ENCODE measurements around the gene NMNAT3. TPM values are rescaled to one million over a fixed set of nuclear protein-coding genes. Genes with fewer than 3 reads are reported as not detected.

The NMNAT3 gene
- total RNA-seq, 1 experiment from 2014 or later, result 0.46 TPM

DNA sequence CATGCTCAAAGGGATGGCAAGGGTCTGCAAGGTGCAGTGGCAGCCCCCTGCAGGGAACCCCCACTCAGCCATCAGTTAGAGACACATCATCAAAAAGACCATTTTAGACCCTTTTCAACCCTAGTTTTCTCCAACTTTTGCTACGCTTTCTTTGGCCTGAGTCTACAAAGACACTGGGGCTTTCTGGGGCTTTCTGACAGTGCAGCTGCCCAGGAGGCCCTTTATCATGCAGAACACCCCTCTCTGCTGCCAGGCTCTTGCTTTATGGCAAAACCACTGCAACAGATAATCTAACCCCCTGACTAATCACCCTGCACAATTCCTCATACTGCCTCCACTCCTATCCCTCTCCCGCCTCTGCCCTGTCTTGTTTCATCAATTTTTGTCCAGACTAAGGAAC lies 2.4 kb downstream of the NMNAT3 start:
- no peak for DNase-seq (ENCODE audit: low spot score)

DNA sequence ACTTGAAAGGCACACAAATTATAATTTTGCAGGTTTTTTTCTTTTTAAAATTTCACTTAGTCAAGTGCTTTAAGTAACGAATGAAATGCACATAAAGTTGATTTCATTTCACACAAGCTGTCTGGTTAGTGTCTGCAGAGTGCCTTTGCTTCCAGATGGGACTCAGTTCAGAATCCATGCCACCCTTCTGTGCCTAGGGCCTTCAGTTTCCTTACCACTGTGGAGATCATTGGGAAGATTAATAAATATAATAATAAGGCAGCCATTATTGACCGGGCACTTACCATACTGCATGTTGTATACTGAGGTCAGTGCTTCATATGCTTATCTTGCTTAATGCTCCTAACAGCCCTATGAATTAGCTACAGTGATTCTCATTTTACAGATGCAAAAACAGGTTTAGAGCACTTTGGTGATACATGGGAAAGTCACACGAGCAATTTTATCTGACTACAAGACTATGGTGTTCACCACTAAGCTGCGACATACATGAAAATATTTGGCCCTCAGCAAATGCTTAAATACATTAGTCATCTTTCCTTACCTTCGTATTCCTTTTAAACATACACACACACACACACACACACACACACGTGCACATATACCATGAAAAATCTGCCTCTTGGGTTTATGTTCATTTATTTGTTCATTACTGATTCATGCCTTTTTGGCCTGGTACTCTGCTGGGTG lies 3.1 kb downstream of the NMNAT3 start:
- DNase-seq (ENCODE audit: low spot score), result no peak

DNA sequence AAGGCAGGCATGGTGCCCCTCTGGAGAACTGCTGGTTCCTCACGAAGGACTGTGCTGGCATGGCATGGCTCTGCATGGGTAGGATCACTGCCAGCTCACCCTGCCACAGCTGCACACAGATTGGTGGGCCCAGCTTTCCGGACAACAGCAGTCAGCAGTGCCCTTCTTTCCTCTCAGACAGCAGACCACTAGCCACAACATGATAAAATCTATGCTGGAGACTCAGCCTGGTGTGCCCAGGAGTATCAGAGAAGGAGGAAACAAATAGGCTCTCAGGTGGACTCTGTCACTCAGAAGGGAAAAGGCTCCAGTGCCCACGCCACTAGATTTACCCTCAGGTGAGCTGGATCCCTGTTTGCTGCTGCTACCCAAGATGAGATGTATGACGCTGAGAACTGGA lies 4.9 kb downstream of the NMNAT3 start:
- DNase-seq (ENCODE audit: low spot score), result no peak

DNA sequence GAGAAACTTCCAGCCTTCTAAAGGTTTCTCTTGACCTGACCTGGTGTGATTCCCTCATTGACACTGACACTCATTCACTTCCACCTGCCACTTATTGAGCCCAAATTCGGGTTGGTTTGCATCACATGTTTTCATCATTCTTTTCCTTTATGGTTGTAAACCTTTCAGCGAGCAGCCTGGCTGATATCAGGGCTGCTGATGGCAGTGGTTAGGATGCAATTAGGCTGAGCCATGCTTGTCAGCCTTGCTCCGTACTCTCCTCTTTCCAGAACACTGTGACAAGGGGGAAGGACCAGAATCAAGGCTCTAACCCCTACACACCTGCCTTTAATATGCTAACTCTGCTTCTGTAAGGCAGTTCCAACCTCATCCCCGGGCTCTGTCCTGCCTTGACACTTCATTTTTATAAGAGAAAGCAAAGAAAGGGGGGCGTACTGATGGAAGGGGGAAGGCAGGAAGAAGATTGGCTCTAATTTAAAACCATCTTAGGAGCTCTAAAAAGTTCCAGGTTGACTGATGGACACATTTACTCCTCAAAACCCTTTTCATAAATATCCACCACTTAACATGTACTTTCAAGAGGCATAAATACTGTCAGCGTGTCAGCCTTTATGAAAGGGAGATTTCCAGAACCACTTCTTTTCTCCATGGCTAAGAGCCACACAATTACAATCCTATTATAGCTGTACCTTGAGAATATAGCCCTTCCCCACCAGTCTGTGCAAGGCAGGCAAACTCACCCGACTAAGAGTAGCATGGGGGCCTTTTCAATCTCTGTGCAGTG lies 5.7 kb downstream of the NMNAT3 start:
- no peak for DNase-seq (ENCODE audit: low spot score)

DNA sequence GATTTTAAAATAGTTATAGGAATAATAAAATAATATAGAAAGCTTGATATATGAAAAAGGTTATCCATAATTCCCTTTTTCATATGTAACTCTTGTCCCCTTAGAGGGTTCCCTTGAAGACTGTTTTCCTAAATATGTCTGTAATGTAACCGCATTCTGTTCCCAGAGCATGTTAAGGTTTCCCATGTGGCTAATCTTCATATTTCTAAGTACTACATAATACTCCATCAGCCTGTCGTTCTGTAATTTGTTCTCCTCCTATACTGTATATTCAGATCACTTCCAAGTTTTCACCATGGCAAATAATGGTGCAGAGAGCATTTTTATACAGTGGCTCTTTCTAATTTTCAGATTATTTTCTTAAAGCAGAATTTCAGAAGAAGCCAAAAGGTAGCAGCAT lies 6.7 kb downstream of the NMNAT3 start:
- no peak for DNase-seq (ENCODE audit: low spot score)

DNA sequence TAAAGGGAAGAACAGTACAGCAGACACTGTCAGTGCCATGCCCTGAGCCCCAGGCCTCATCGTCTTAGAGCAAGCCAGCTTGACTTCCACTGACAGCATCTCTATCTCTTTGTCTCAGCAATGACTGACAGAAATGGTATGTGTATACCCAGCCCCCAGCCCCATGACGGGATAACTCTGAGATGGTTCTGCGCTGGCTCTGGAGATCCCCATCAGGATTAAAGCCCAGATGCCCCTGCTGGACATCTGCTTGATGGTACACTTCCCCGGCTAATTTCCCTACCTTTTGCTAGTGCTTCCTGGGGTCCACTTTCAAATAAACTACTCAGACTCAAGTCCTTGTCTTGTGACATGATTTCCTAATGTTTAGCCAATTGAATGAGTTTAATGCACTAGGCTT lies 7.6 kb downstream of the NMNAT3 start:
- DNase-seq (ENCODE audit: low spot score), result no peak

DNA sequence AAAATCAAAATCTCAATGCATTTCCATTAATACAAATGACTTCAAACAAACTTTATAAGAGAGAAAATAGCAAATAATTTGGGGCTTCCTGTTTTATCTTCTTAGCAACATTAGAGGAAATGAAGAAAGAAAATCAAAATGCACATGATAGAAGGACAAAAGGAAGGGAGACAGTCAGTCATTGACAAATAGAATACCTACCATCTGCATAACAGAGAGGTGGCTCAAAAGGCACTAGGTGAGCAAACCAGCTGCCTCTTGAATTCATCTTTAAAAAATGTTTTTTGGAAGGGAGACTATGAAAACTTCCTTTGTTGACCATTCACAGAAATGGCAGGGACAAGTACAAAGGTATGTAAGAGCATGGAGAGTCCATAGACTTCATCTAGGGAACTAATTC lies 9.4 kb downstream of the NMNAT3 start:
- no peak for DNase-seq (ENCODE audit: low spot score)

DNA sequence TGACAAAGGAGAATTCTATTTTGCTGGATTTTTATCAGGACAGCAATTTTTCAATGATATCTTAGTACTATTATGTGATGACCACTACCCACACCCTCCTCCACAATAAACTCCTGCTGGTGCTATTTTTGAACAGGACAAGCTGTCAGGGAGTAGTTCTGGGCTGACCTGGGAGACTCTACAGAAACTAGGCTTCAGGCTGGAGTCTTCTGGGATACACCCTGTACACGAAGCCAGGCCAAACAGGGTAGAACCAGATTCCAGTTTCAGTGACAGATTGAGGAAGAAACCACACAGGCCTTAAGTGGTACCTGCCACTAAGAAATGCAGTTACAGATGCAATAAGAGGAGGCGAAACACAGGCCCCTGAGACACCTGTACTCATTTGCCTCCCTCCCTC lies 12.8 kb downstream of the NMNAT3 start:
- DNase-seq (ENCODE audit: low spot score), result no peak

DNA sequence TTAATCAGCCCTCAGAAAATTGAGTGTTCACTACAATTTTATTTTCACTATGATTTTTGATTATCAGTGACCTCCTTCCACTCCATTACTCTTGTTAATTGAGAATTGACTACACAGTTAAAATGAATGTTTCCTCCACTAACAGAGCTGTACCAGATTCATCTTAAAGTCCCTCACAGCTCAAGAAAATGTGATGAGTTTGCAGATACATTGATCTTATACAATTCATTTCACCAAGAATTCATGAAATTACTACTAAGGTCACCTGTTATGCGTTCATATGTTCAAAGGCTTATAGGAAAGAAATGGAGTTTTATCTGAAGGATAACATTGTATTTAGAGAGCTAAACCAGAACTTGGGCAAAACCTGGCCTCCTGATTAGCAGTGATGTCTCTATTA lies 17.5 kb downstream of the NMNAT3 start:
- DNase-seq (ENCODE audit: low spot score), result no peak

DNA sequence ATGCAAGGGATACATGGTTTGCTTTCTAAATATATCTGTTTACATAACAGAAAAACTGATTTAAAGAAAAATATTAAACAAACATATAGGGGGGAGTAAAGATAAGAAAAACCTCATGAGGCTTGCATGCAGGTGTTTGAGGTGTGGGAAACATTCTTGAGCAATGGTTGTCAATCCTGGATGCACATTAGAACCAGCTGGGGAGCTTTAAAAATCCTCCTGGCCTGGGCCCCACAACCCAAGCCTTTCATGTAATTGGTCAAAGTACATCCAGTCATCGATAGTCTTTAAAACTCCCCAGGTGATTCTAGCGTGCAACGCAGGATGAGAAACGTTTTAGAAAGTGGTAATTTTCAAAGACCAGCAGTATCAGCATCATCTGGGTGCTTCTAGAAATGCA lies 18.3 kb downstream of the NMNAT3 start:
- no peak for DNase-seq (ENCODE audit: low spot score)

DNA sequence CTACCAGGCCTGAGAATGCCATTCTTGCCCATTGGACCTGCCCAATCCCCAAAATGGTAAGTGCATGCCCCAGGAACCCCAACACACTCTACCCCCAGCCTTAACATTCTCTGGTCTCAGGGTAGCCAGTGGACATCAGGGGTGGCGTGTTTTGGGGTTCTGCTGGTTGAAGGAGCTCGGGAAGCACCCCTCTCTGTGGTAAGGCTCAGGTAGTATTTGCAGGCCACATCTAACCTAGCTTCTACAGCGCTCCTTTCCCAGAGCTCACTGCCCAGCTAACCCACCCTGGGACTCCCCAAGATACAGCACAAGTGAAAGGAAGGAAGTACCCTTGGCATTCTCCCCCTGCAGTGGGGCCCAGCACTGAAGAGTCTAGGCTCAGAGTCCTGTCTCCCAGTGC lies 19.8 kb downstream of the NMNAT3 start:
- DNase-seq (ENCODE audit: low spot score), result no peak

DNA sequence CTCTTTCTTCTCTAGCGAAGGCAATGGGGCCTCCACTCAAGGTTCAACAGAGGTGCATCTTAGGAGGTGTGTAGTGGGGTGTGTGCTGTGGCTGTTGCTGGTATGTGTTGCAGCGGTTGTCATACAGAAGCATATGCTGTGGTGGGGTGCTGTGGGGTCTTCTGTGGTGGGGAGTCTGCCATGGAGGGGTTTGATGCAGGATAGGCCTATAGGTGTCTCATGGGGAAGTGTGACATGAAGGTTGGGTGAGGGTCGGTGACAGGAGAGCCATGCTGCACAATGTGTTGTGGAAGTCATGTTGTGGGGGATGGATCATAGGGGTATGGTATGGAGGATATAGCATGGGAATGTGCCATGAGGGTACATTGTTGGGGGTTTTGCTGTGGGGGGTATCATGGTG lies 20.3 kb downstream of the NMNAT3 start:
- DNase-seq (ENCODE audit: low spot score), result no peak

DNA sequence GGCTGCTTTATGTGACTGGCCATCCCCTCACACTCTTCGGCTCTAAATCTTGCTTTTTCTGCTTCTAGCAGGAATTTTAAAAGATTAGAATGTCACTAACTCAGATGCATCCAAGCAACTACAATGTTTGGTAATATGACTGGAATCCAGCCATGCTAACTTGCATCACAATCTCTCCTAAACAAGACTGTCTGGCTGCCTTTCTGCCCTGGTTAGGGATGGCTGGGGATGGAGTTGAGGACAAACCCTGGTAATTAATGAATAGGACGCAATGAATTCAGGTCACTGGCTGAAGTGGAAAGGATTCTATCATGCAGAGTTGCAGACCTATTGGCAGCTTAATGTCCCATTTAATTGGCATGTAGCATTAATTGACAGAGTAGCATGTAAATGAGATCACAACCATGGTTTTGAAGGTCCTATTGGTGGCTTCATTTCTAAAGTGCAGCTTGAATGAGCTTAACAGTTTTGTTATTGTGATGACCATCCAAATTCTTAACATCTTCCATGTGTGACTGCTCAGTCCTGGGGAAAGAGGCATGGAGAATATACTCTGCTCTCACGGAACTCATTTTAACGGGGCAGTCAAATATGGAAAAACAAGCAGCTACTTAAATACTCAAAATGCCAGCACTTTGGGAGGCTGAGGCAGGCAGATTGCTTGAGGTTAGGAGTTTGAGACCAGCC lies 21.7 kb downstream of the NMNAT3 start:
- DNase-seq (ENCODE audit: low spot score), result no peak

DNA sequence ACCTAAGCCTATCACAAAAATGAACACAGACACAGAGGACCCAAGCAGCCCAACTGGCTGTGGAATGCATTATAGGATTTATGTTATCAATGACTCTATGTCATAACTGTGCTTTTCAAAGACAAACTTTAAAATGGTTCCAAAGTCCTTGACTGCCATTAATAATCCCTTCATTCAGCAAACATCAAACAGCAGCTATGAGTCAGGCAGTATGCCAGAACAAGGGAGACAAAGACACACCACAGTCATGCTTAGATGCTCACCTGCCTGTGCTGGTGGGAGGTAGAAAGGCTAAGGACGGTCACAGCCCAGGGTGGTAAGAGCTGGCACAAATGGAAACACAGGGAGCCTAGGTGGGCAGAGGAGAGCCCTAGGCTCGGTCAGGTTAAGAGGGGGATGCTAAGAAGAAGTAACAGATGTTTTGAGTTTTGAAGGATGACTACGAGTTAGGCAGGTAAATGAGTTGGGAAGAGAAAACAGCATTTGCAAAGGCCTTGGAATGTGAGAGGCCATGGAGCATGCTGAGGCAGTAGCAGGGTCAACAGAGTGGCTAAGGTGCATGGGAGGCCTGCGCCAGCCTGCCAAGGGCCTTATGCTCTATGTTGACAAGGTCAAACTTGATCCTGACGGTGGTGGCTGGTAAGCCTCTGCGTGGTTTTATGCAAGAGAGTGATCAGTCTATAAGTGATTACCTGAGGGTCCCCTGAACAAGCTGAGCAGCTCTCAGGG lies 23.0 kb downstream of the NMNAT3 start:
- peak; percentile 59 for DNase-seq (ENCODE audit: low spot score)

DNA sequence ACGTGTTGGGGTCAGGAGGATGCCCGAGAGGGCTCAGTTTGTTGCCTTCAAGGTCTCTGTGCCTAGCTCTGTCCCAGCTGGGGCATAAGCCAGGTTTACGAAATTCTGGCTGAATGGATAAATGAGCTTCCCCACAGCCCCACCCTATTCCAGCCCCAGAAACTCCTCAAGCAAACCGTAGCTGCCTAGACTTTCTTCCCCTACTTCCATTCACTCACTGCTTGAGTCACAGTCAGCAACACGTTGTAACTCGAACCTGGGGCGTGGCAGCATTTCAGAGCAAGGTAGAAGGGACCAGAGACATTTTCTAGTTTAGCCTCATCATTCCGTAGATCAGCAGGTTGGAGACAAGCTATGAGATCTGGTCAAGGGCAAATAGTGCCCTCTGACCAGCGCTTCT lies 24.2 kb downstream of the NMNAT3 start:
- DNase-seq (ENCODE audit: low spot score), result no peak

DNA sequence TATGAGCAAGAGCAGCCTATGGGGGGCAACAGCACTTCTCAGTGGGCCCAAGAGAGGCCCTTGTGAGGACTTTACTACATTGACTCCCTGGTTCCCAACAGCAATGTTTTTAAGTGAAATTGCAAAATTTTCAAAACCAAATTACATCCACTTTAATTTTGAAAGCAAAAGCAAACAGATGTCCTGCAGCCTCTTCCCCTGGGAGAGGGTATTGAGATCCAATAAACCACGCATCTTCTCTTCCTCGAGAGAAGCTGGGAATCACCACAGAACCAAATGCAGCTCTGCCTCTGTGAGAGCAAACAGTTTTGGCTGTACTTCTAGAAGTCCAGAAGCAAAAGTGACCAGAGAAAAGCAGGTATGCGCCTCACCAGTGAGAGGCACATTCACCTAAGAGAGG lies 25.2 kb downstream of the NMNAT3 start:
- no peak for DNase-seq (ENCODE audit: low spot score)

DNA sequence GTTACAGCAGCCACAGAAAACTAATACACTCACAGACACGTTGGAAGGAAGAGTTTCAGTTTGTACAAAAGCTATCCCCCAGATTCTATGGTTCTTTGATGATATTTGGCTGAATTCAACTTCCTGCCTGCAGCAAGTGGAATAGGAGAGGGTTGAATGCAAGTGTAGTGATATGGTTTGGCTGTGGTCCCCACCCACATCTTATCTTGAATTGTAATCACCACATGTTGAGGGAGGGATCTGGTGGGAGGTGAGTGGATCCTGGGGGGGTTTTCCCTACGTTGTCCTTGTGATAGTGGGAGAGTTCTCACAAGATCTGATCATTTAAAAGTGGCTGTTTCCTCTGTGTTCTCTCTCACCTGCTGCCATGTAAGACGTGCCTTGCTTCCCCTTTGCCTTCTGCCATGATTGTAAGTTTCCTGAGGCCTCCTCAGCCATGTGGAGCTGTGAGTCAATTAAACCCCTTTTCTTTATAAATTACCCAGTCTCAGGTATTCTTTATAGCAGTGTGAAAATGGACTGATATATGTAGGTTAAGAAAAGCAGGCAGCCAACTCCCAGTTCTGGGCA lies 29.8 kb downstream of the NMNAT3 start:
- DNase-seq (ENCODE audit: low spot score), result no peak

DNA sequence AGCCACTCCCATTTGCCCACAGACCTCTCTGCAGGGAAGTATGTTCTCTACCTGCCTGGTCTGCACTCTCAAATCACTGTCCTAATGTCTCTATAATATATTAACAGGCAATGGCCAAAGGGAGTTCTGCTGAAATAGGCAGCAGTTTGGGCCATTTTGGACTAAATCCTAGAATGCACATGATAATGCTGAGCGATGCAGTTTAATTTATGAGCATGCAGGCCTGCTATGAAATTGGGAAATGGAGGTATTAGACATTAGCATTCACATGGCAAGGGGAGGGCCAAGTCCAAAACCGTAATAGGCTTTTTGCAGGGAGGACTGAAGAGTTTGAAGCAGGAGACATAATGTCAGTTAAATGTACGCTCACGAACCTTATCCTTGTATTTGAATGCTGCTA lies 31.3 kb downstream of the NMNAT3 start:
- no peak for DNase-seq (ENCODE audit: low spot score)

DNA sequence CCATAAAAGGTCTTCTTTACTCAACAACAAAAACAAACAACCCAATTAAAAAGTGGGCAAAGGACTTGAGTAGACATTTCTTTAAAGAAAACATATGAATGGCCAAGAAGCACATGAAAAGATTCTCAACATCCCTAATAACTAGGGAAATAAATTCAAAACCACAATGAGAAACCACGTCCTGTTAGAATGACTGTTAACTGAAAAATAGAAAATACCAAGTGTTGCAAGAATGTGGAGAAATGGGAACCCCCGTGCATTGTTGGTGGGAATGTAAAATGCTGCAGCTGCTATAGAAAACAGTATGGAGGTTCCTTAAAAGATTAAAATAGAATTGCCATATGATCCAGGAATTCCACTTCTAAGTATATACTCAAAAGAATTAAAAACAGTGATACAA lies 34.8 kb downstream of the NMNAT3 start:
- DNase-seq (ENCODE audit: low spot score), result no peak

DNA sequence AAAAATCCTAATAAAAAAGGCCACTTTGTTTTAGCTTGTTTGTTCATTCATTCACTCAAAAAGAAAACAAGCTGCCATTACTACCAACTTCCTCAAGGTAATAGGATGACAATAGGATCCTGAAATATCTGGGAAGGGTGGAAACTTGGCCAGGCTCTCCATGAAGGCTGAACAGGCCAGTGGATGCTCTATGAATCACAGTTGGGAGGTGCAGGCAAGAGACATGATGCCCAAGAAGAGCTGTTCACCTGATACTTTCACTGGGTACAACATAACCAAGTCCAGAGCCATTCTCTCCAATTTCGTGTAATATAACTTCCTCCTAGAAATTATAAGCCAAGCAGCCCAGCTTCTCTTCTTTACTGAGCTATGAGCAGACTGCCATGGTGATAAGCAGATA lies 37.3 kb downstream of the NMNAT3 start:
- no peak for DNase-seq (ENCODE audit: low spot score)

DNA sequence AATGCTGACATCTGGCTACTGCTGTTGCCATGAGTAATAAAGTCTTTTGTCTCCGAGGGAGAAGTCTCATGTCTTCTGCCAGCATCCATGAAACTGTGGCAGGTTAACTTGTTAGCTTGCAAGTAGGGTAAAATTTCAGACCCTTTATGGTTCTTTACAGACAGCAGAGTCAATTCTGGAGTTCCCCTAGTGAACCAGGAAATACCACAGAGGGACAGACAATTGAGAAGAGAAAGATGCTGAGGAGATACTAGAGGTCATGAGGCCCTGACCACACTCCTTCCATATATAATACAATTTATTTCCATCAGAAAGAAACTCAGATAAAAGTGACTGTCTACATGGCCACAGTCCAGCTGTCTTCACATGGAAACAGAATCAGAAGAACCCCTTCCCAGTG lies 38.1 kb downstream of the NMNAT3 start:
- no peak for DNase-seq (ENCODE audit: low spot score)

DNA sequence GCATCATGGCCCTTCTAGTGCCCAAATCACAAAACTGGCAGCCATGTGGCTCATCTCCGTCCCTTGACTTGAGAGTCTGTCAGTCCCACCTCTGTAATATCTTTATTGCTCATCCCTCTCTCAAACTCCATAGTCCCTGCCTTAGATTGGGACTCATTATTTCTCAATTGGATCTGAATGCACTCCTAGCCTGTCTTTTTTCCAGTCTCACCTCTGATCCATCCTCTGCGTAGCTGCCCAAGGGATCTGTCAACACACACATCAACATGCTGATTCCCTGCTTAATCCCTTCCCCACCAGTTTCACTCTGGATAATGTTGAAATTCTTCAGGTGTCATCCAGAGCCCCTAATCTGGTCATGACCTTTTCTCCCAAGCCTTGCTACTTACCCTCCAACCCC lies 39.3 kb downstream of the NMNAT3 start:
- DNase-seq (ENCODE audit: low spot score), result no peak

All from HT-29 (cell line).